Loucy (cell line): ENCODE results near the gene GHRHR.

Experiments used
- H2AFZ ChIP-seq: fragments of 200-600 bp; sonication (generic); 2 replicates; pipeline ENCODE4 v1.6.0; 2016; ENCODE audit warnings: antibody characterized with exemption, mild to moderate bottlenecking, low read length, moderate library complexity
- H3F3A ChIP-seq: fragments of 200-600 bp; 2 replicates; pipeline ENCODE4 v1.6.0; 2016; ENCODE audit warnings: antibody characterized with exemption, low read depth, mild to moderate bottlenecking
- H3K27me3 ChIP-seq: fragments of 200-600 bp; sonication (generic); 2 replicates; pipeline ENCODE4 v1.6.1; 2014; ENCODE audit warnings: low read length, mild to moderate bottlenecking; ENCODE audit not compliant: insufficient read depth, poor library complexity, severe bottlenecking
- H3K36me3 ChIP-seq: fragments of 200-600 bp; sonication (generic); 2 replicates; pipeline ENCODE4 v1.6.1; 2016; ENCODE audit warnings: low read length; ENCODE audit not compliant: insufficient read depth
- H3K4me1 ChIP-seq: fragments of 200-600 bp; sonication (generic); 2 replicates; pipeline ENCODE4 v1.5.1; 2014; ENCODE audit warnings: low read length, mild to moderate bottlenecking; ENCODE audit not compliant: insufficient read depth, poor library complexity, severe bottlenecking
- H3K4me2 ChIP-seq: fragments of 200-600 bp; sonication (generic); 2 replicates; pipeline ENCODE4 v1.6.0; 2014; ENCODE audit warnings: antibody characterized with exemption, low read length, low read depth, mild to moderate bottlenecking; ENCODE audit not compliant: poor library complexity, severe bottlenecking
- H3K4me3 ChIP-seq: fragments of 200-600 bp; sonication (generic); 2 replicates; pipeline ENCODE4 v1.5.1; 2014; ENCODE audit warnings: low read length, mild to moderate bottlenecking, mixed read lengths; ENCODE audit not compliant: poor library complexity, severe bottlenecking
- H3K79me2 ChIP-seq: fragments of 200-600 bp; sonication (generic); 2 replicates; pipeline ENCODE4 v1.6.1; 2014; ENCODE audit warnings: low read length; ENCODE audit not compliant: insufficient read depth
- H3K9ac ChIP-seq: fragments of 200-600 bp; sonication (generic); 2 replicates; pipeline ENCODE4 v1.6.0; 2014; ENCODE audit warnings: mild to moderate bottlenecking, low read depth, low read length, moderate library complexity; ENCODE audit not compliant: poor library complexity, severe bottlenecking
- H3K9me2 ChIP-seq: fragments of 200-600 bp; sonication (generic); replicated peaks from 2 replicates; pipeline ENCODE4 v1.6.1; 2016; ENCODE audit warnings: low read depth, low read length, mixed read lengths
- H3K9me3 ChIP-seq: fragments of 200-600 bp; sonication (generic); 2 replicates; pipeline ENCODE4 v1.6.1; 2014; ENCODE audit warnings: mild to moderate bottlenecking, antibody characterized with exemption, low read length, low read depth; ENCODE audit not compliant: insufficient read depth
- H4K20me1 ChIP-seq: fragments of 200-600 bp; sonication (generic); 2 replicates; pipeline ENCODE4 v1.6.0; 2014; ENCODE audit warnings: antibody characterized with exemption, low read length, mild to moderate bottlenecking; ENCODE audit not compliant: insufficient read depth, poor library complexity, severe bottlenecking
- EZH2phosphoT487 ChIP-seq: fragments of 200-600 bp; IDR thresholded peaks from 2 replicates; pipeline ENCODE4 v1.6.1; 2018; ENCODE audit warnings: antibody characterized with exemption, mild to moderate bottlenecking, moderate library complexity, borderline replicate concordance
- TF ChIP-seq, protein P1 (sequence below): fragments of 200-600 bp; sonication (generic); conservative IDR thresholded peaks from 2 replicates; pipeline ENCODE4 v1.5.1; 2014; ENCODE audit warnings: mild to moderate bottlenecking, antibody characterized with exemption, low read length

Gene GHRHR

DNA sequence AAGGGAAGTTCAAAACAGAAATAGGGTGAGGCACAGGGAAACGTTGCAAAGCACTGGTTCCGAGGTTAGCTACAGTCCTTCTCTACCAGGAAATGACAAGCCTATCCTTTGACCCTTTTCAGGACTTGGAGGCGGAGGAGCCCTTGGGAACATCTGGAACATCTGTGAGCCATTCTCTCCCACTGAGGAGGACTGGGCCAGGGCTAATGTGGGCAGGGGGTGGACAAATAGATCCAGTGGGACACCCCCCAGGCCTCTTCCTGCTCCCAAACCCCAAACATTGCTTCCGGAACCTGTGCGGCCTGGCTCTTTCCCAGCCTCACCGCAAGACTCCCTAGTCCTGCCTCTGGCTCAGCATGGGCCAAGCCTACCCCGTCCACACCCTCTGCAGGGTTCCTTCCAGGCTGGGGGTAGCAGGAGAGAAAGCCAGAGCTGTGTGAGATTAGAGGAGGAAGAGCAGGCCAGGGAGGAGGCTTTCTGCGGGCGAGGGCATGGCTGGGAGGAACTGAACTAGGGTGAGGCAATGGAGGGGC lies 36.5 kb downstream of the GHRHR start:
- TF ChIP-seq EZH2phosphoT487: no peak
- TF ChIP-seq, protein P1, sequence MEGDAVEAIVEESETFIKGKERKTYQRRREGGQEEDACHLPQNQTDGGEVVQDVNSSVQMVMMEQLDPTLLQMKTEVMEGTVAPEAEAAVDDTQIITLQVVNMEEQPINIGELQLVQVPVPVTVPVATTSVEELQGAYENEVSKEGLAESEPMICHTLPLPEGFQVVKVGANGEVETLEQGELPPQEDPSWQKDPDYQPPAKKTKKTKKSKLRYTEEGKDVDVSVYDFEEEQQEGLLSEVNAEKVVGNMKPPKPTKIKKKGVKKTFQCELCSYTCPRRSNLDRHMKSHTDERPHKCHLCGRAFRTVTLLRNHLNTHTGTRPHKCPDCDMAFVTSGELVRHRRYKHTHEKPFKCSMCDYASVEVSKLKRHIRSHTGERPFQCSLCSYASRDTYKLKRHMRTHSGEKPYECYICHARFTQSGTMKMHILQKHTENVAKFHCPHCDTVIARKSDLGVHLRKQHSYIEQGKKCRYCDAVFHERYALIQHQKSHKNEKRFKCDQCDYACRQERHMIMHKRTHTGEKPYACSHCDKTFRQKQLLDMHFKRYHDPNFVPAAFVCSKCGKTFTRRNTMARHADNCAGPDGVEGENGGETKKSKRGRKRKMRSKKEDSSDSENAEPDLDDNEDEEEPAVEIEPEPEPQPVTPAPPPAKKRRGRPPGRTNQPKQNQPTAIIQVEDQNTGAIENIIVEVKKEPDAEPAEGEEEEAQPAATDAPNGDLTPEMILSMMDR: no peak
- Histone ChIP-seq H3K27me3 (no peaks in the 10 kb centered on the region), H3K79me2 (no peaks in the 10 kb centered on the region), H3K4me3 (no peak overlapping the region), H3K9me2 (no peaks in the 10 kb centered on the region), H2AFZ (no peak overlapping the region), H3K4me2 (no peak overlapping the region), H3K4me1 (no peaks in the 10 kb centered on the region), H4K20me1 (no peaks in the 10 kb centered on the region), H3K36me3 (no peaks in the 10 kb centered on the region), H3F3A (no peaks in the 10 kb centered on the region), H3K9ac (no peak overlapping the region), H3K9me3 (no peaks in the 10 kb centered on the region; the same call in 1 of the 2 replicates)

DNA sequence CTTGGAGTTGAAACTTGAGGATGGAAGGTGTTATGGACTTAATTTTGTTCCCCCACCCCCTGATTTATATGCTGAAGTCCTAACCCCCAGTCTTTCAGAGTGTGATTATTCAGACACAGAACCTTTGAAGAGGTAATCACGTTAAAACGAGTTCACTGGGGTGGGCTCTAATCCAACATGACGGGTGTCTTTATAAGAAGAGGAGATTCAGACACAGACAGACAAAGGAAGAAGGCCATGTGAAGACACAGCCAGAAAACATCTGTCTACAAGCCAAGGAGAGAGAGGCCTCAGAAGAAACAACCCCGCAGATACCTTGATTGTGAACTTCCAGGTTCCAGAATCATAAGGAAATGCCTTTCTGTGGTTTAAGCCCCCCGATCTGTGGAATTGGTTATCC lies 37.0 kb downstream of the GHRHR start:
- H3K4me3 ChIP-seq: no peak overlapping the region
- no peaks in the 10 kb centered on the region for H3K36me3 ChIP-seq
- no peaks in the 10 kb centered on the region for H3K79me2 ChIP-seq

DNA sequence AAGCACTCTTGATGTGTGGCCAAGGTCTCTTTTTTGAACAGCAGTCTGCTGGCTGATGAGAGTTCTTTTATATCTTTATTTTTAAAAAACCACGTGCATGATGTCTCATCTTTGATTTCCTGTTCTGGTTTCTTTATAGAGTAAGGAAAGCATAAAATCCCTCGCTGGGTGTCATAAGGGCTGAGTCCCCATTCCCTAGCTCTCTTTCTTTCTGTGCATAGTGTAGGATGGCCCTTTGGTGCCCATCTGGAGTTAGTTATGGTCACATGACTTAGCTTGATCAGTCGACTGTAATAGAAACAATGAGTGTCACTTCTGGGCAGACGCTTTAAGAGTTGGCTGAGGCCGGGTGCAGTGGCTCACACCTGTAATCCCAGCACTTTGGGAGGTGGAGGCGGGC lies 38.5 kb downstream of the GHRHR start:
- Histone ChIP-seq H3K9me2 (no peaks in the 10 kb centered on the region), H3K9ac (no peak overlapping the region), H3K4me3 (no peak overlapping the region), H3K27me3 (no peaks in the 10 kb centered on the region), H2AFZ (no peak overlapping the region), H3K79me2 (no peaks in the 10 kb centered on the region), H3K9me3 (no peaks in the 10 kb centered on the region), H3F3A (no peaks in the 10 kb centered on the region), H3K4me2 (no peak overlapping the region), H3K36me3 (no peaks in the 10 kb centered on the region), H3K4me1 (no peaks in the 10 kb centered on the region), H4K20me1 (no peaks in the 10 kb centered on the region)
- TF ChIP-seq, protein P1: no peak
- TF ChIP-seq EZH2phosphoT487: no peak

More for the DNA sequence above, 37.0 kb downstream of the GHRHR start:
- H3K9me2 ChIP-seq: no peaks in the 10 kb centered on the region
- no peak overlapping the region for H3K4me2 ChIP-seq
- H4K20me1 ChIP-seq: no peaks in the 10 kb centered on the region
- no peaks in the 10 kb centered on the region; the same call in 1 of the 2 replicates for H3K9me3 ChIP-seq
- H2AFZ ChIP-seq: no peak overlapping the region
- H3F3A ChIP-seq: no peaks in the 10 kb centered on the region
- H3K9ac ChIP-seq: no peak overlapping the region
- H3K4me1 ChIP-seq: no peaks in the 10 kb centered on the region
- TF ChIP-seq EZH2phosphoT487: no peak
- TF ChIP-seq, protein P1: no peak
- no peaks in the 10 kb centered on the region for H3K27me3 ChIP-seq
